ENCODE measurements around the gene SEMA6B. TPM values are rescaled to one million over a fixed set of nuclear protein-coding genes. Genes with fewer than 3 reads are reported as not detected.
"Not testable (repeated sequence)": the region's sequence is repeated elsewhere in the genome, so short reads cannot be mapped to it uniquely, and the experiment has no call there.

The SEMA6B gene
- total RNA-seq, 2 experiments from 2014 or later: not detected

DNA sequence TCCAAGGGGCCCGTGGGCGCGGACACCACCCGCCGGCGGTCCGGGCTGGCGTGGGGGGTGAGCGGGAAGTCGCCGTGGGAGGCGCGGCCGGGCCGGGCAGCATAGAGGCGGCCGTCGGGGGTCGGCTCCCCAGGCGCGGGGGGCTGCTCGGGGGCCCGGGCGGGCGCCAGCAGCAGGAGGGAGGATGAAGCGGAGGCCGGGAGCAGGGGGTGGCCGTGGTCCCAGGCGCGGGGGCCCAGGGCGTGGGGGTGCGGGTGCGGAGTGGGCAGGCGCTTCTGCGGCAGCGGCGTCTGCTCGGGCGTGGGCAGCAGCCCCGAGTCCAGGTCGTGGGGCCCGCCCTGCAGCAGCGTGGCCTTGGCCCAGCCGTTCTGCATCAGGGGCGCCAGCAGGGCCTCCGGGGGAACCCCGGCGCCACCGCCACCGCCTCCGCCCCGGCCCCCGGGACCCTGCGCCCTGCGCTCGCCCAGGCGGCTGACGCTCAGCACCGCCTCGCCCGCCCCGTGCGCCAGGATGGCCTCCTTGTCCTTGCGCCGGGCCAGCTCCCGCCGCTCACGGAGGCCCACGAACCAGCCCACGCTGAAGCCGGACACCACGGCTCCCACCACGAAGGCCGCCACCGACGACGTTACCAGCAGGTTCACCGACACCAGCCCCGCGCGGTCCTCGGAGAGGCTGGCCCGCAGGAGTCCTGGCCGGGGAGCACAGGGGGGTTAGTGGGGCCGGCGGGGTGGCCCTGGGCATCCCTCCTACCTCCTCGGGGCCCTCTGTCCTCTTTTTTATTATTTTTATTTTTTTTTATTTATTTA is 15.4 kb downstream of the SEMA6B start:
- H3K27me3 Mint-ChIP-seq: no peaks in the 10 kb centered on the region
- H3K9me3 Mint-ChIP-seq (ENCODE audit: low read depth): no peaks in the 10 kb centered on the region
- ATAC-seq (no peak), DNase-seq (no peak)
- H3K27ac Mint-ChIP-seq: no peak overlapping the region
- H3K36me3 Mint-ChIP-seq: no peaks in the 10 kb centered on the region
- CTCF ChIA-PET: no interaction called here
- no peak overlapping the region for H3K4me3 Mint-ChIP-seq
- peaks cover 4% of the 10 kb centered on the region for H3K4me1 Mint-ChIP-seq

DNA sequence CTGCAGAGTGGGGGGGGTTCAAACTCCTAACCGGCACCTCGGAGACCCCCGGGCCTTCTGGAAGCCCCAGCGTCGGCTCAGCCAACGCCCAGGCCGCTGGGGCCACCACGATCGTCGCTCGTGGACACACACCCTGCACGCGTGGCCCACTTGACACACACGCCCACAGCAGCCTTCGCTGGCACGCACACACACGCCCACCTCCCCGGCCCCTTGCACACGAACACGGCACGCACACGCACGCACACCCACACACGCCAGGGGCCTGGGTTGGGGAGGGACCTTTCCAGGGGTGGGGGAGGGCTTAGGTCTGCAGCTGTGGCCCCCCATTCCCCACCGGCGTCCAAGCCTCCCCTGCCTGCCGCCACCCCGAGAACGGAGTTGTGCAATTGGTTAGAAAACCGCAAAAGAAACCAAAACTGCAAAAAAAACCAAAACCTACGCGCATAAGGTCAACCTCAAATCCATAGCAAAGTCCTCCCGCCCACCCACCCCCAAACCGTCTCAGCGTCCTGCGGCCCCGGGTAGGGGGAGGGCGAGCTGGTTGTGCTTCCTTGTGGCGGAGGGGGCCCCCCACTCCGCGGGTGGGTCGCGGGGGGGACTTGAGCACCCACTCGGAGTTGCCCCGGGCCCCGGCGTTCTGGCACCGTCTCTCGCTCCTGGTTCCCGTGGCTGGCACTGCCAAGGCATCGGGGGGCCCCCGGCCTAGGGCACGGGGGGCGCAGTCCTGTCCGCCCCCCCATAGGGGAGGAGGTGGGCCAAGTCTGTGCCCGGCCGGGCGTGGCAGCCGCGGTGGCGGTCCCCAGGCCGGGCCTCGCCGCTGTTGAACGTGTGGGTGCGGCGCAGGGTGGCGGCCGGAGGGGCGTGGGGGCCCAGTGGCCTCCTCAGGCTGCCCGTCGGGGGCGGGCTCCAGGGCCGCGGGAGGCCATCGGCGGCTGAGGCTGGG is 16.3 kb downstream of the SEMA6B start:
- no peak for ATAC-seq
- no peaks in the 10 kb centered on the region for H3K36me3 Mint-ChIP-seq
- peaks cover 4% of the 10 kb centered on the region for H3K4me1 Mint-ChIP-seq
- CTCF ChIA-PET: no interaction called here
- no peak overlapping the region for H3K27ac Mint-ChIP-seq
- no peak overlapping the region for H3K4me3 Mint-ChIP-seq
- no peaks in the 10 kb centered on the region for H3K9me3 Mint-ChIP-seq (ENCODE audit: low read depth)
- DNase-seq: no peak
- H3K27me3 Mint-ChIP-seq: no peaks in the 10 kb centered on the region

DNA sequence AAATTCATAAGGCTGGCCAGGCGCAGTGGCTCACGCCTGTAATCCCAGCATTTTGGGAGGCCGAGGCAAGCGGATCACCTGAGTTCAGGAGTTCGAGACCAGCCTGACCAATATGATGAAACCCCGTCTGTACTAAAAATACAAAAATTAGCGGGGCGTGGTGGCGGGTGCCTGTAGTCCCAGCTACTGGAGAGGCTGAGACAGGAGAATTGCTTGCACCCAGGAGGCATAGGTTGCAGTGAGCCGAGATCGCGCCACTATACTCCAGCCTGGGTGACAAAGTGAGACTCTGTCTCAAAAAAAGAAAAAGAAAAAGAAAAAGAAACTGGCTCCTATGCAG is 17.7 kb downstream of the SEMA6B start:
- H3K36me3 Mint-ChIP-seq: not testable (repeated sequence)

DNA sequence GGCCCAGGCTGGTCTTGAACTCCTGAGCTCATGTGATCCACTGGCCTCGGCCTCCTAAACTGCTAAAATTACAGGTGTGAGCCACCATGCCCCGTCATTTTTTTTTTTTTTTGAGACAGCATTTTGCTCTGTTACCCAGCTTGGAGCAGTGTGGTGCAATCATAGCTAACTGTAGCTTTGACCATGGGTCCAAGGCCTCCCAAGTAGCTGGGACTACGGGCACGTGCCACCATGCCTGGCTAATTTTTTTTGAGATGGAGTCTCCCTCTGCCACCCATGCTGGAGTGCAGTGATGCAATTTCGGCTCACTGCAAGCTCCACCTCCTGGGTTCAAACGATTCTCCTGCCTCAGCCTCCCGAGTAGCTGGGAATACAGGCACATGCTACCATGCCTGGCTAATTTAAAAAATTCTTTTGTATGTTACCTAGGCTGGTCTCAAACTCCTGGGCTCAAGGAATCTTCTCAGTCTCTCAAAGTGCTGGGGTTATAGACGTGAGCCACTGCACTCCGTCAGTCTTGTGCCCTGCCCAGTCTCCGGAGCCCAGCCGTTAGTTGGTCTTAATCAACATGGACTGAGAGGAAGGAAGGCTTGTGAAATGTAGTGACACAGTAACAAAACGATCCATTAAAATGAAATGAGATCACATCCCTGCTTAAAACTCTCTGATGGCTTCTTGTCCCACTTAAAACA is 18.2 kb downstream of the SEMA6B start:
- CTCF ChIA-PET: interaction anchor here (1.3 to 1.8 kb wide), 2 partner anchors 16 to 18 kb away, joined by 4 to 9 read pairs; no protein-coding TSS in a partner anchor
- Mint-ChIP-seq H3K9me3 (ENCODE audit: low read depth) (no peaks in the 10 kb centered on the region), H3K27me3 (no peaks in the 10 kb centered on the region), H3K27ac (no peak overlapping the region), H3K4me3 (no peak overlapping the region), H3K4me1 (peaks cover 4% of the 10 kb centered on the region), H3K36me3 (no peaks in the 10 kb centered on the region)
- ATAC-seq: no peak
- DNase-seq: no peak

More for the DNA sequence above, 17.7 kb downstream of the SEMA6B start:
- H3K27ac Mint-ChIP-seq; H3K4me1 Mint-ChIP-seq; H3K9me3 Mint-ChIP-seq (ENCODE audit: low read depth); ATAC-seq; H3K27me3 Mint-ChIP-seq; H3K4me3 Mint-ChIP-seq; DNase-seq; CTCF ChIA-PET: not testable (repeated sequence)

DNA sequence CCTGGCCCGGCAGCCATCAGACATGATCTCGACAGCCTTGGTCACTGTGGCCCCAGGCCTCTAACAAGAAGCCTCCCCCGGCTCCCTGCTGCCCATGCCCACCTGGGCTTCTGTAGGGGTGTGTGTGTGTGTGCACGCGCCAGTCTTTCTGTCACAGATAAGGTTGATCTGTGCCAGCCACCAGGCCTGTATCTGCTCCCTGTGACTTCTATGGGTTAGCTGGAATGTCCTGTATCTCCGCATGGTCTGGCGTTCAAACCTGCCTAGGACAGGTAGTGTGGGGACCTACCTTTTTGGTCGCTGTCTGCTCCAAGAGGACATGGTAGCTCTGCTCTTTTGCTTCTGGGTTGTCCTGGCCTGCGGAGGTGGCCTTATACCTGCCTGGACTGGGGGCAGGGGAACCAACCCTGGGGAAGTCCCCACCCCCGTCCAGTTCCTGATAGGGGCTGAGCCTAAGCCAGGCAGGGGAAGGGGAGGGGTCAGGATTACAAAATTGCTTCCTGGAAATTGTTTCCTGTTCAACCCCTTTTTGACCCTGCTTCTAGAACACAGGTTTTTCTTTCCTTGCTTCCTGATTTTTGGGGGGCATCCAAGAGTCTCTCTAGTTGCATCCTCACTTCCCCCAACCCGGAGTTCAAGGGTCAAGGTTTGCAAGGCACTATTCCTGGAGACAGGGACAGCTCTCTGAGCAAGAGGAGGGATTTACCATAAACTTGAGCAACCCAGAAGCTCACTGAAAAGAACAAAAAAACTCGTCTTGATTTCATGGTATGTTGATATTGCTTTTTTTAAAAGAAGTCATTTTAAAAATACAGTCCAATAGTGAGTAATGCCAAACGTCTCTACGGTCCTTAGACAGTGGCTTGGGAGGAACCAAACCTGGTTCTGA is 19.5 kb downstream of the SEMA6B start, which contains the start of gene LRG1:
LRG1 (minus strand) TSS at position 344 of the 889 bp plus-strand sequence; CDS start at position 321, 23 bp downstream.
- H3K4me3 Mint-ChIP-seq: no peak within 1 kb of the TSS

DNA sequence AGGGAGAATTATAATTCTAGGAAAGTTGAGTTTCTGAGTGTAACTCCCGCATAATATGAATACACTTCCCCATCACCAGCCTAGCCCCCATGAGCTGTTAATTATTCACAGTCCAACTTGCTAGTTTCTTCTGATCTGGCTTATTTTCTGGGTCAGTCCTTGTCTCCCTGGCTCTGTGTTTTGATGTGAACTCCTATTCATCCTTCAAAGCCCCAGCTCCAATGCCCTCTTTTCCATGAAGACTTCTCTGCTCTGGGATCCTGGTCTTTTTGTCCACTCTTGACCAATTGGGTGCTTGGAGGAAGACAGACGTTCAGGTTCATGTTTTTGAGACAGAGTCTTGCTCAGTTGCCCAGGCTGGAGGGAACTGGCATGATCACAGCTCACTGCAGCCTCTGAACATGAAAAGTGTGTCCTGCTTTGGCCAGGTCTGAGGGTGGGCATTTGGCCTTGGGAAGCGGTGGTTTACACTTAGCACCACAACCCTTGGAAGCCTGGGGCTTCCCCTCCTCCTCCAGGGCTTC is 20.3 kb downstream of the SEMA6B start:
- Mint-ChIP-seq H3K4me1 (peaks cover 4% of the 10 kb centered on the region), H3K4me3 (no peak overlapping the region), H3K9me3 (ENCODE audit: low read depth) (no peaks in the 10 kb centered on the region), H3K27me3 (peaks cover 7% of the 10 kb centered on the region), H3K27ac (no peak overlapping the region), H3K36me3 (no peaks in the 10 kb centered on the region)
- CTCF ChIA-PET: interaction anchor here (1.0 to 1.2 kb wide), 2 partner anchors 14 to 28 kb away, joined by 3 to 5 read pairs; no protein-coding TSS in a partner anchor
- no peak for DNase-seq
- ATAC-seq: no peak

More for the DNA sequence above, 19.5 kb downstream of the SEMA6B start, which contains the start of gene LRG1:
- Mint-ChIP-seq H3K27me3 (peaks cover 3% of the 10 kb centered on the region), H3K9me3 (ENCODE audit: low read depth) (no peaks in the 10 kb centered on the region), H3K27ac (no peak within 1 kb of the TSS), H3K36me3 (no peaks in the 10 kb centered on the region), H3K4me1 (peaks cover 4% of the 10 kb centered on the region)
- no peak for ATAC-seq
- CTCF ChIA-PET: interaction anchor here (1.0 to 1.8 kb wide), 3 partner anchors 14 to 27 kb away, joined by 3 to 9 read pairs (median 4); no protein-coding TSS in a partner anchor
- no peak for DNase-seq

DNA sequence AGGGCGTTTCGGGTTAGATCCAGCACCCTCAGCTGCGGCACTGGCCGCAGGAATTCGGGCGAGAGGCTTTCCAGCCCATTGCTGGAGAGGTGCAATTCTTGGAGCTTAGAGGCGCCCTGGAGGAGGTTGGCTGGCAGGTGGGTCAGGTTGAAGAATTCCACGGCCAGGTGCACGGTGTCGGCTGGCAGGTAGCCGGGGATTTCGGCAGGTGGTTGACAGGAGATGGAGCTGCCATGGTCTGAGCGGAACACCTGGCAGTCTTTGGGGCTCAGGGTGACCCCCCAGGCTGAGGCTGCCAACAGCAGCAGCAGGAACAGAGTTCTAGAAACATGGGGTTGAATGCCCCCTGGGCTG is 20.9 kb downstream of the SEMA6B start:
- no peaks in the 10 kb centered on the region for H3K36me3 Mint-ChIP-seq
- CTCF ChIA-PET: interaction anchor here (1.2 kb wide), 1 partner anchor 14 kb away, joined by 5 read pairs; no protein-coding TSS in a partner anchor
- no peak overlapping the region for H3K27ac Mint-ChIP-seq
- ATAC-seq (no peak), DNase-seq (no peak)
- peaks cover 7% of the 10 kb centered on the region for H3K27me3 Mint-ChIP-seq
- H3K4me3 Mint-ChIP-seq: no peak overlapping the region
- no peaks in the 10 kb centered on the region for H3K9me3 Mint-ChIP-seq (ENCODE audit: low read depth)
- peaks cover 4% of the 10 kb centered on the region for H3K4me1 Mint-ChIP-seq

DNA sequence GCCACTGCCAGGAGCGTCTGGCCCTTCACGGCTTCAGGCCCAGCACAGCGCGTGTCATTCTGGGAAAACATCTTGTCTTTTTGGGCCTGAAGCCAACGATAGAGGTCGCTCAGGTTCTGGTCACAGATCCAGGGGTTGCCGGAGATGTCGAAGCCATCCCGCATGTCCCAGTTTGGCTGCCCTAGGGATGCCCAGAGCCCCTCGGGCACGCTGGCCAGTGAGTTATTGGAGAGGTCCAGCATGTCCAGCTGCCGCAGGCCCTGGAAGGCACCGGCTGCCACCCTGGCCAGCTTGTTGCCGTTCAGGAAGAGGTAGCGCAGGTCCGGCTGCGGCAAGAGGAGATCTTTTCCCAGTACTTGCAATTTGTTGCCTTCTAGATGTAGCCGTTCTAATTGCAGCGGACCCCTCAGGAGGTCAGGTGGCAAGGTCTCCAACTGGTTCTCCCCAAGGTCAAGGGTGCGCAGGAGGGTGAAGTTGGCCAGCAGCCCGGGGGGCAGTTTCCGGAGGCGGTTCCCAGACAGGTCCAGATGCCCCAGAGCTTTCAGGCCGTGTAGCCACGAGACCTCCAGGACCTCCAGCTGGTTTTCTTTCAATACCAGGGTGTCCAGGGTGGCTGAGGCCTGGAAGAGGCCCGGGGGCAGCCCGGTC is 21.4 kb downstream of the SEMA6B start:
- CTCF ChIA-PET: interaction anchor here (1.2 kb wide), 1 partner anchor 13 kb away, joined by 5 read pairs; no protein-coding TSS in a partner anchor

DNA sequence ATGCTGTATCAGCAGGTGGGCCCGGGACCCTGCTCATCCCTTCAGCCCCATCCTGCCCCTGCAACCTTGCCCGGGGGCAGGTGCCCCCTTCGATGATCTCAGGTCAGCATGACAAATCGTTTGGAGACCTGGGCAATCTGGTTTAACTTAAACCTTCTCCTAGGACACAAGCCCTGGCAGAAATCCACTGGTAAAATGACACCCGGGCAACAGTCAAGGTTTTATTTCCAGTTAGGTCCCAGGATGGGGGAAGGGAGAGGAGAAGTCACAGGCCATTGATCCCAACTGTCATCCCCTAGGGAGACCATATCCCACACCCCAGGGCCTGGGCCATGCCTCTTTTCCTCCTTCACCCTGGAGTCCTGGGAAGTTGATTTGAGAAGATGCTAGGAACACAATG is 22.7 kb downstream of the SEMA6B start:
- H3K9me3 Mint-ChIP-seq (ENCODE audit: low read depth): no peaks in the 10 kb centered on the region
- no peaks in the 10 kb centered on the region for H3K36me3 Mint-ChIP-seq
- DNase-seq: no peak
- CTCF ChIA-PET: interaction anchor here (2.6 kb wide), 1 partner anchor 13 kb away, joined by 20 read pairs; no protein-coding TSS in a partner anchor
- H3K27me3 Mint-ChIP-seq: peaks cover 10% of the 10 kb centered on the region
- H3K27ac Mint-ChIP-seq: no peak overlapping the region
- no peak overlapping the region for H3K4me3 Mint-ChIP-seq
- peaks cover 2% of the 10 kb centered on the region for H3K4me1 Mint-ChIP-seq
- ATAC-seq: no peak

More for the DNA sequence above, 21.4 kb downstream of the SEMA6B start:
- Mint-ChIP-seq H3K27me3 (peaks cover 10% of the 10 kb centered on the region), H3K36me3 (no peaks in the 10 kb centered on the region), H3K27ac (no peak overlapping the region), H3K9me3 (ENCODE audit: low read depth) (no peaks in the 10 kb centered on the region), H3K4me3 (no peak overlapping the region), H3K4me1 (peaks cover 3% of the 10 kb centered on the region)
- ATAC-seq (no peak), DNase-seq (no peak)

DNA sequence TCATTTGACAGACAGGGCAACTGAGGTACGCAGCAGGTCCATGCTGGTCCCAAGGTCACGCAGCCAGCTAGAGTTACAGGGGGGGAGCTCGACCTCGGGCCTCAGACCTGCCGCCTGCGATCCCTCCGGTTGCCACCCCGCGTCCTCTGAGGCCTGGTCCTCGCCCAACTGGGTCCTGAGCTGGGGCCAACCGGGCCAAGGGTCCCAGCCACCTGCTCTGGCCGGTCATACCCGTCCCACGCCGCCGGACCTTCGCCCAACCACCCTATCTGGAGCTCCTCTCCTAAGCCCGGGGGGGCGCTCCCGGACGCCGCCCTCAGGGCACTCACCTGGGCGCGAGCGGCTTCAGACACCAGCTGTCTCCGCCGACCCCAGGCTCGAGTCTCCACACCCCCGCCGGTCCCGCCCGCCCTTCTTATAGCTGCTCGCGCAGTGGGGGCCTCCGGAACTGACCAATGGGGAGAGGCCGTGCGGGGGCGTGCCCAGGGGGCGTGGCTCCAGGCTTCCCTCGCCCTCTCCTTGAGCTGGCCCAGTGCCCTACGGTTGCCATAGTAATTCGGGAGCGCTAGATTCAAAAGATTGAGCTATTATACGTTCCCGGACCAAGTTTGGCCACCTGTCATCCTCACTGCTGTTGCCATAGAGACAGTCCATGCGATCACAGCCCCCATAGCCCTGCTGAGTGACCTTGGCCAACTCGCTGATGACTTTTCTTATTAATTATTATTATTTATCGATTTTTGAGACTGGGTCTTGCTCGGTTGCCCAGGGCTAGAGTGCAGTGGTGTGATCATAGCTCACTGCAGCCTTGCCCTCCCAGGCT is 24.4 kb downstream of the SEMA6B start, which contains the start of gene PLIN5:
PLIN5 (minus strand) TSS at position 389 of the 823 bp plus-strand sequence. CDS start 1,150 bp downstream, outside the sequence.
- peaks cover under 1% of the 10 kb centered on the region for H3K4me1 Mint-ChIP-seq
- H3K27ac Mint-ChIP-seq: no peak within 1 kb of the TSS
- ATAC-seq (peak; percentile 52), DNase-seq (peak; percentile 45)
- CTCF ChIA-PET: interaction anchor here (0.7 to 2.6 kb wide), 2 partner anchors 11 to 22 kb away, joined by 3 to 20 read pairs; no protein-coding TSS in a partner anchor
- no peaks in the 10 kb centered on the region for H3K36me3 Mint-ChIP-seq
- peaks cover 12% of the 10 kb centered on the region for H3K27me3 Mint-ChIP-seq
- H3K4me3 Mint-ChIP-seq: no peak within 1 kb of the TSS
- H3K9me3 Mint-ChIP-seq (ENCODE audit: low read depth): no peaks in the 10 kb centered on the region

DNA sequence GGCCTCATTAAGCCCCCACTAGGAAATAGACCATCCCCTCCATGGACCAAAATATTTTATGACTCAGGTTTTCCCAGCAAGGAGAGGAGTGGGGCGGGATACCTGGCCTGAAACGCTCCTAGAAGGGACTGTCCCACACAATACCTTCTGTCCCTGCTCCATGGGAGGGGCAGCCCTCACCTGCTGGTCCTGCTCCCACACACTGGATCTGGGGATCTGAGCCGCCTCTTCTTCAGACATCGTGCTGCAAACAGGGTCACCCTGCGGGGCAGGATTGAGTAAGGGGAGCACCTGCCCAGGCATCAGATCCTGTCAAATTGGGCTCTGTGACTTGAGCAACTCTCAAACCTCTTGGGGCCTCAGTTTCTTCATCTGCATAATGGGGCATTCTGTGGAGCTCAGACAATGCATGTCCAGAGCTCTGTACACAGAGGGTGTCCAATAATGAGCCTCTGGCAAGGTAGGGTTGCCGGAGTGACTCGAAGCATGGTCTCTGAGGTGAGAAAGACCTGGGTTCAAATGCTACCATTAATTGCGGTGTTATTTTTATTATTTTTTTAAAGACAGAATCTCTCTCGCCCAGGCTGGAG is 25.6 kb downstream of the SEMA6B start:
- no peaks in the 10 kb centered on the region for H3K9me3 Mint-ChIP-seq (ENCODE audit: low read depth)
- H3K27ac Mint-ChIP-seq: no peak overlapping the region
- no peaks in the 10 kb centered on the region for H3K4me1 Mint-ChIP-seq
- no peaks in the 10 kb centered on the region for H3K36me3 Mint-ChIP-seq
- no peak overlapping the region for H3K4me3 Mint-ChIP-seq
- H3K27me3 Mint-ChIP-seq: peaks cover 12% of the 10 kb centered on the region
- ATAC-seq: no peak
- DNase-seq: no peak
- CTCF ChIA-PET: no interaction called here
